Uterus (tissue), 2 donors: ENCODE data around the gene MEP1B.

Experiments used
- CTCF ChIP-seq, 4 experiments: fragments of 200-600 bp in 2 of 4; fragments of 450-650 bp in 2 of 4; sonication (generic) in 2 of 4; IDR thresholded peaks; one replicate each; pipeline ENCODE4 v1.5.1; 2016 to 2019; ENCODE audit warnings: antibody characterized with exemption in 4 of 4, mild to moderate bottlenecking in 2 of 4, moderate library complexity in 1 of 4
- POLR2A ChIP-seq, 2 donors: fragments of 450-650 bp; IDR thresholded peaks; one replicate each; pipeline ENCODE4 v1.6.1; 2016; ENCODE audit warnings: antibody characterized with exemption in 2 of 2, mild to moderate bottlenecking in 1 of 2, moderate library complexity in 1 of 2

GRCh38 chr18:32252141-32252860 is 62.5 kb downstream of the MEP1B start:
- TF ChIP-seq CTCF (IDR thresholded peaks at IDR 0.05): no peak
- no peak for TF ChIP-seq POLR2A (IDR thresholded peaks at IDR 0.05)
